ENCODE measurements around the gene UNG. TPM values are rescaled to one million over a fixed set of nuclear protein-coding genes. Genes with fewer than 3 reads are reported as not detected.

Gene UNG
- total and polyA plus RNA-seq, 9 of the 15 experiments (the other 6 are each of a cell fraction or from before 2014, with no cell fraction given), result 8.4 to 59.8 (median 41.0) TPM

- TF ChIP-seq ARID4B (CRISPR knock-in tag; IDR thresholded peaks at IDR 0.05) (peak; percentile 84), PPARD (CRISPR knock-in tag; IDR thresholded peaks at IDR 0.05) (no peak), BRCA1 (IDR thresholded peaks at IDR 0.05) (no peak), BRCA1 (CRISPR knock-in tag; IDR thresholded peaks at IDR 0.05) (no peak), MLLT1 (IDR thresholded peaks at IDR 0.05) (0 out of 4 replicates have a peak, but pooled peaks of 1 of the 2 experiments have one; percentile 33), SMAD2 (IDR thresholded peaks at IDR 0.05; ENCODE audit: low read depth, low read length) (no peak), SNRNP70 (optimal IDR thresholded peaks at IDR 0.05; ENCODE audit: low read depth, low read length) (no peak), ZNF518B (CRISPR knock-in tag; IDR thresholded peaks at IDR 0.05) (no peak), YY1 (IDR thresholded peaks at IDR 0.05; ENCODE audit: borderline replicate concordance in 1 of 3, control insufficient read depth in 1 of 3, extremely low read depth in 1 of 3, insufficient read depth in 3 of 3, insufficient read length in 1 of 3, insufficient replicate concordance in 2 of 3, low read depth in 1 of 3, low read length in 2 of 3) (peak in 2 of 3 experiments; percentile 61), CCNT2 (IDR thresholded peaks at IDR 0.05; ENCODE audit: borderline replicate concordance, extremely low read depth, insufficient read length, low read depth, low read length) (peak; percentile 39), ZNF263 (CRISPR knock-in tag; IDR thresholded peaks at IDR 0.05; ENCODE audit: borderline replicate concordance) (no peak; the same call in 1 of the 2 replicates), RFX7 (CRISPR knock-in tag; IDR thresholded peaks at IDR 0.05) (no peak), ZKSCAN1 (IDR thresholded peaks at IDR 0.05; ENCODE audit: low read depth, low read length) (peak; percentile 67; the same call in 1 of the 2 replicates), EWSR1 (IDR thresholded peaks at IDR 0.05; ENCODE audit: borderline replicate concordance, low read depth, partially characterized antibody) (no peak)
Measured at GRCh38 chr12:109093022-109093918, 4.1 kb upstream of the UNG start, which contains the start of gene ALKBH2 (continued).

All from K562 (cell line).